A549 (cell line): ENCODE measurements around the gene ZNF302. TPM values are rescaled to one million over a fixed set of nuclear protein-coding genes. Genes with fewer than 3 reads are reported as not detected.

Experiments used
- ATAC-seq, 2 experiments: fragments of 200-7000 bp in 1 of 2; fragments of >200 bp in 1 of 2; cut with Nextera tagmentation in 1 of 2; cut with Tn5 transposase in 1 of 2; 3 replicates each; pipeline versions ENCODE4 v1.8.0 to v1.9.1; 2018 to 2020; ENCODE audit warnings: mild to moderate bottlenecking in 1 of 2, moderate library complexity in 1 of 2
- CTCF ChIA-PET: fragments of 300-600 bp; sonication (Branson Sonifier 250); formaldehyde crosslinking; extraction: SDS; loops from one replicate; lab custom pipeline; 2021; ENCODE audit warnings: antibody characterized with exemption, inconsistent platforms; lab: Yijun Ruan, JAX
- POLR2A ChIA-PET: fragments of 350-600 bp; formaldehyde crosslinking; extraction: SDS; loops from one replicate; lab custom pipeline; 2021; ENCODE audit warnings: antibody characterized with exemption, inconsistent platforms; lab: Yijun Ruan, JAX
- DNase-seq, 2 experiments: peaks; one replicate each; pipeline versions ENCODE4 v3.0.0 to v3.0.0-alpha.2; 2011 to 2016; ENCODE audit warnings: low read depth in 1 of 2, low spot score in 1 of 2
- FAIRE-seq: peaks from 2 replicates; lab custom pipeline; 2011; peaks lifted over from hg19 to GRCh38; lab: Jason Lieb, UNC
- H3K27ac ChIP-seq, 2 experiments: fragments of >200 bp; sonication (Bioruptor Twin); formaldehyde crosslinking; 3 replicates each; pipeline ENCODE4 v1.5.1; 2016 to 2017
- H3K4me1 ChIP-seq: fragments of >200 bp; sonication (Bioruptor Twin); formaldehyde crosslinking; 3 replicates; pipeline ENCODE4 v1.6.1; 2016
- H3K4me2 ChIP-seq: fragments of >200 bp; sonication (Bioruptor Twin); formaldehyde crosslinking; 3 replicates; pipeline ENCODE4 v1.6.1; 2016
- H3K4me3 ChIP-seq: fragments of >200 bp; sonication (Bioruptor Twin); formaldehyde crosslinking; 3 replicates; pipeline ENCODE4 v1.5.1; 2016
- H3K9me3 ChIP-seq: fragments of >200 bp; sonication (Bioruptor Twin); formaldehyde crosslinking; 3 replicates; pipeline ENCODE4 v1.6.1; 2016
- CBX2 ChIP-seq: fragments of 200-600 bp; sonication (generic); IDR thresholded peaks from 2 replicates; pipeline ENCODE4 v1.6.1; 2016; ENCODE audit warnings: low read depth, mild to moderate bottlenecking, borderline replicate concordance
- EHF ChIP-seq: fragments of 250-450 bp; sonication (Bioruptor Pico); IDR thresholded peaks from 2 replicates; pipeline ENCODE4 v1.5.0; 2020; ENCODE audit warnings: mild to moderate bottlenecking
- EHMT2 ChIP-seq: fragments of 200-600 bp; sonication (generic); IDR thresholded peaks from 2 replicates; pipeline ENCODE4 v1.6.1; 2016; ENCODE audit warnings: antibody characterized with exemption, low read depth, mild to moderate bottlenecking, moderate library complexity
- EP300 ChIP-seq, 2 experiments: fragments of >200 bp; sonication (Bioruptor Twin); formaldehyde crosslinking; IDR thresholded peaks; 2 replicates in 1 of 2; 3 replicates in 1 of 2; pipeline ENCODE4 v1.6.1; 2016 to 2017
- GATA3 ChIP-seq: IDR thresholded peaks from 2 replicates; pipeline ENCODE4 v1.6.1; 2012; ENCODE audit warnings: borderline replicate concordance
- HOXA7 ChIP-seq: fragments of 250-450 bp; sonication (Bioruptor Pico); IDR thresholded peaks from 2 replicates; pipeline ENCODE4 v1.5.0; 2020; ENCODE audit warnings: mild to moderate bottlenecking, moderate library complexity
- HOXB13 ChIP-seq: fragments of 250-450 bp; sonication (Bioruptor Pico); IDR thresholded peaks from 2 replicates; pipeline ENCODE4 v1.5.0; 2020; ENCODE audit warnings: low read depth, mild to moderate bottlenecking, moderate library complexity
- JUN ChIP-seq, 2 experiments: fragments of >200 bp; sonication (Bioruptor Twin); formaldehyde crosslinking; IDR thresholded peaks; 2 replicates in 1 of 2; 3 replicates in 1 of 2; pipeline ENCODE4 v1.6.1; 2016 to 2017
- MAZ ChIP-seq: fragments of 150-350 bp; IDR thresholded peaks from 2 replicates; pipeline ENCODE4 v1.6.1; 2014; ENCODE audit warnings: antibody characterized with exemption, low read depth, low read length, borderline replicate concordance
- NR3C1 ChIP-seq: fragments of >200 bp; sonication (Bioruptor Twin); formaldehyde crosslinking; IDR thresholded peaks from 3 replicates; pipeline ENCODE4 v1.6.1; 2017
- PHF8 ChIP-seq: fragments of 200-600 bp; sonication (generic); IDR thresholded peaks from 2 replicates; pipeline ENCODE4 v1.6.1; 2016; ENCODE audit warnings: low read depth, mild to moderate bottlenecking, antibody characterized with exemption, moderate library complexity, borderline replicate concordance
- RARB ChIP-seq: fragments of 250-450 bp; sonication (Bioruptor Pico); IDR thresholded peaks from 2 replicates; pipeline ENCODE4 v1.8.0; 2021; ENCODE audit warnings: mild to moderate bottlenecking, moderate library complexity
- RNF2 ChIP-seq: fragments of 200-600 bp; sonication (generic); IDR thresholded peaks from 2 replicates; pipeline ENCODE4 v1.6.1; 2016; ENCODE audit warnings: low read depth, mild to moderate bottlenecking, antibody characterized with exemption, moderate library complexity, borderline replicate concordance
- SMC3 ChIP-seq: fragments of >200 bp; sonication (Bioruptor Twin); formaldehyde crosslinking; IDR thresholded peaks from 3 replicates; pipeline ENCODE4 v1.6.1; 2018; ENCODE audit warnings: inconsistent platforms
- SREBF2 ChIP-seq: fragments of 450-650 bp; IDR thresholded peaks from 2 replicates; pipeline ENCODE4 v1.6.1; 2014; ENCODE audit warnings: mild to moderate bottlenecking, moderate library complexity
- ZC3H11A ChIP-seq: fragments of 450-650 bp; IDR thresholded peaks from 2 replicates; pipeline ENCODE4 v1.6.1; 2014; ENCODE audit warnings: antibody characterized with exemption, mild to moderate bottlenecking
- ZFP36 ChIP-seq: fragments of 450-650 bp; IDR thresholded peaks from 2 replicates; pipeline ENCODE4 v1.6.1; 2014; ENCODE audit warnings: borderline replicate concordance; ENCODE audit not compliant: partially characterized antibody
- WGBS: methylation state at CpG from one replicate; pipeline ENCODE4 v1.1.6; 2017; ENCODE audit errors: missing lambda C conversion rate; 5-methylcytosine and 5-hydroxymethylcytosine counted together
- polyA plus RNA-seq, 4 experiments: library from polyadenylated mRNA; depleted of rRNA in 3 of 4; stranded (reverse); fragments of >200 nt; fragmentation: RNase III in 1 of 4; extraction: RNeasy Plus Mini Kit Qiagen cat#74134 plus additional on column Dnase treatment in 1 of 4; gene quantifications; 2 replicates in 3 of 4; 3 replicates in 1 of 4; pipeline ENCODE4 v1.2.3, GENCODE V29; 2011 to 2017
- TF ChIP-seq, protein P1 (sequence below): fragments of 450-650 bp; IDR thresholded peaks from 2 replicates; pipeline ENCODE4 v1.6.1; 2014; ENCODE audit warnings: antibody characterized with exemption
- TF ChIP-seq, protein P2 (sequence below): fragments of >200 bp; sonication (Bioruptor Twin); formaldehyde crosslinking; IDR thresholded peaks from 2 replicates; pipeline ENCODE4 v1.6.1; 2016
- TF ChIP-seq, protein P3 (sequence below): IDR thresholded peaks from 2 replicates; pipeline ENCODE4 v1.6.1; 2012
- TF ChIP-seq, protein P4 (sequence below): IDR thresholded peaks from 2 replicates; pipeline ENCODE4 v1.6.1; 2012
- TF ChIP-seq, protein P5 (sequence below): fragments of >200 bp; sonication (Bioruptor Twin); formaldehyde crosslinking; IDR thresholded peaks from 3 replicates; pipeline ENCODE4 v1.5.1; 2016
- TF ChIP-seq, protein P6 (sequence below): fragments of >200 bp; sonication (Bioruptor Twin); formaldehyde crosslinking; IDR thresholded peaks from 3 replicates; pipeline ENCODE4 v1.6.1; 2016

Gene ZNF302
- polyA plus RNA-seq, 2 of the 4 experiments (the other 2 are of a cell fraction), result 26.2 to 56.3 TPM

DNA sequence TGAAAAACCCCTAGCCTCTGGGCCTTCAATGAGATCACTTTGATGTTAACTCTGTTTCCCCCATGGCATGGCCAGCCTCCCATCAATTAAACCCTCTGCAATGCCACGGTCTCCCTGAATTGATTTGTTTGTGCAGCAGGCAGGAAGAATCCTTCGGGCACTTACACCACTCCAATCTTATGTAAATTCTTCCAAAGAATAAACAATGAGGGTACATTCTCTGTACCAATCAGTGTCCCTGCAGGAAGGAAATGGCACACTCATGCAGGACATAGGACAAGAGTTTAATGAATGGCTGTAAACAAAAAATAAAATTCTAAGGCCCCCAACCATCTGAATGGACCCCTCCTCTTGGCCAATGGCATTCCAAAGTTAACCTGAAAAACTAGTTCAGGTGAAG is 22.7 kb upstream of the ZNF302 start (continued):
- no peak for TF ChIP-seq SREBF2
- TF ChIP-seq MAZ, result no peak
- TF ChIP-seq CBX2, result no peak
- no peak for TF ChIP-seq PHF8

DNA sequence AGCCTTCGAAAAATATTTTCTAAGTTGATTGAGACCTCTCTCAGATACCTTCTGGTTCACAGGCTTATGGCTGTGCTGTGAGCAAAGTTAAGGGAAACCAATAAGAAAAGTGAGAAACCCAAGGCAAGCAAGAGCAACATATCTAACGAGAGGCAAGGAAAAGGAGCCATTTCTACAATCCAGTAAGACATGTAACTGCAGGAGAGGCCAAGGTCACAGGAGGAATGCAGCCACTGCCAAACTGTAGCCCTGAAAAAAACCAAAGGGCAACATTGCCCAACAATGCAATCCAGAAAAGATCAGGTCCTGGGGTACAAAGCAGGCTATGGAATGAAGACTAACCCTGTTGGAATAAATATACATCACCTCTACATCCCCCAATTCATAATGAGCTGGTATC is 21.8 kb upstream of the ZNF302 start:
- whole genome bisulfite sequencing, result 1% methylated on average over 2 of the region's 2 CpGs
- Histone ChIP-seq H3K4me2 (no peak overlapping the region), H3K4me1 (no peaks in the 10 kb centered on the region), H3K27ac (no peak overlapping the region)
- FAIRE-seq (peak; percentile 96), ATAC-seq (no peak), DNase-seq (no peak)
- CTCF ChIA-PET, result interaction anchor here (4.9 kb wide), 1 partner anchor 16 kb away, joined by 37 read pairs; no protein-coding TSS in a partner anchor
- POLR2A ChIA-PET, result interaction anchor here (0.6 kb wide), 1 partner anchor 28 kb away, joined by 5 read pairs; no protein-coding TSS in a partner anchor
- TF ChIP-seq, protein P1, sequence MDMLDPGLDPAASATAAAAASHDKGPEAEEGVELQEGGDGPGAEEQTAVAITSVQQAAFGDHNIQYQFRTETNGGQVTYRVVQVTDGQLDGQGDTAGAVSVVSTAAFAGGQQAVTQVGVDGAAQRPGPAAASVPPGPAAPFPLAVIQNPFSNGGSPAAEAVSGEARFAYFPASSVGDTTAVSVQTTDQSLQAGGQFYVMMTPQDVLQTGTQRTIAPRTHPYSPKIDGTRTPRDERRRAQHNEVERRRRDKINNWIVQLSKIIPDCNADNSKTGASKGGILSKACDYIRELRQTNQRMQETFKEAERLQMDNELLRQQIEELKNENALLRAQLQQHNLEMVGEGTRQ, result no peak
- TF ChIP-seq HOXB13 (CRISPR knock-in tag), result no peak
- TF ChIP-seq ZFP36, result no peak
- TF ChIP-seq EHMT2, result no peak
- TF ChIP-seq, protein P2, sequence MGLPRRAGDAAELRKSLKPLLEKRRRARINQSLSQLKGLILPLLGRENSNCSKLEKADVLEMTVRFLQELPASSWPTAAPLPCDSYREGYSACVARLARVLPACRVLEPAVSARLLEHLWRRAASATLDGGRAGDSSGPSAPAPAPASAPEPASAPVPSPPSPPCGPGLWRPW, result no peak
- no peak for TF ChIP-seq GATA3
- TF ChIP-seq, protein P3, sequence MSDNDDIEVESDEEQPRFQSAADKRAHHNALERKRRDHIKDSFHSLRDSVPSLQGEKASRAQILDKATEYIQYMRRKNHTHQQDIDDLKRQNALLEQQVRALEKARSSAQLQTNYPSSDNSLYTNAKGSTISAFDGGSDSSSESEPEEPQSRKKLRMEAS, result no peak
- TF ChIP-seq RNF2, result no peak
- TF ChIP-seq JUN (IDR thresholded peaks at IDR 0.05), result no peak
- no peak for TF ChIP-seq NR3C1
- TF ChIP-seq RARB (CRISPR knock-in tag), result no peak
- TF ChIP-seq EHF (CRISPR knock-in tag), result no peak
- TF ChIP-seq, protein P4, sequence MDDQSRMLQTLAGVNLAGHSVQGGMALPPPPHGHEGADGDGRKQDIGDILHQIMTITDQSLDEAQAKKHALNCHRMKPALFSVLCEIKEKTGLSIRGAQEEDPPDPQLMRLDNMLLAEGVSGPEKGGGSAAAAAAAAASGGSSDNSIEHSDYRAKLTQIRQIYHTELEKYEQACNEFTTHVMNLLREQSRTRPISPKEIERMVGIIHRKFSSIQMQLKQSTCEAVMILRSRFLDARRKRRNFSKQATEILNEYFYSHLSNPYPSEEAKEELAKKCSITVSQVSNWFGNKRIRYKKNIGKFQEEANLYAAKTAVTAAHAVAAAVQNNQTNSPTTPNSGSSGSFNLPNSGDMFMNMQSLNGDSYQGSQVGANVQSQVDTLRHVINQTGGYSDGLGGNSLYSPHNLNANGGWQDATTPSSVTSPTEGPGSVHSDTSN, result no peak
- TF ChIP-seq HOXA7 (CRISPR knock-in tag), result no peak
- TF ChIP-seq EP300 (IDR thresholded peaks at IDR 0.05), result no peak
- no peak for TF ChIP-seq SMC3
- TF ChIP-seq, protein P5, sequence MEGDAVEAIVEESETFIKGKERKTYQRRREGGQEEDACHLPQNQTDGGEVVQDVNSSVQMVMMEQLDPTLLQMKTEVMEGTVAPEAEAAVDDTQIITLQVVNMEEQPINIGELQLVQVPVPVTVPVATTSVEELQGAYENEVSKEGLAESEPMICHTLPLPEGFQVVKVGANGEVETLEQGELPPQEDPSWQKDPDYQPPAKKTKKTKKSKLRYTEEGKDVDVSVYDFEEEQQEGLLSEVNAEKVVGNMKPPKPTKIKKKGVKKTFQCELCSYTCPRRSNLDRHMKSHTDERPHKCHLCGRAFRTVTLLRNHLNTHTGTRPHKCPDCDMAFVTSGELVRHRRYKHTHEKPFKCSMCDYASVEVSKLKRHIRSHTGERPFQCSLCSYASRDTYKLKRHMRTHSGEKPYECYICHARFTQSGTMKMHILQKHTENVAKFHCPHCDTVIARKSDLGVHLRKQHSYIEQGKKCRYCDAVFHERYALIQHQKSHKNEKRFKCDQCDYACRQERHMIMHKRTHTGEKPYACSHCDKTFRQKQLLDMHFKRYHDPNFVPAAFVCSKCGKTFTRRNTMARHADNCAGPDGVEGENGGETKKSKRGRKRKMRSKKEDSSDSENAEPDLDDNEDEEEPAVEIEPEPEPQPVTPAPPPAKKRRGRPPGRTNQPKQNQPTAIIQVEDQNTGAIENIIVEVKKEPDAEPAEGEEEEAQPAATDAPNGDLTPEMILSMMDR, result no peak
- TF ChIP-seq, protein P6, sequence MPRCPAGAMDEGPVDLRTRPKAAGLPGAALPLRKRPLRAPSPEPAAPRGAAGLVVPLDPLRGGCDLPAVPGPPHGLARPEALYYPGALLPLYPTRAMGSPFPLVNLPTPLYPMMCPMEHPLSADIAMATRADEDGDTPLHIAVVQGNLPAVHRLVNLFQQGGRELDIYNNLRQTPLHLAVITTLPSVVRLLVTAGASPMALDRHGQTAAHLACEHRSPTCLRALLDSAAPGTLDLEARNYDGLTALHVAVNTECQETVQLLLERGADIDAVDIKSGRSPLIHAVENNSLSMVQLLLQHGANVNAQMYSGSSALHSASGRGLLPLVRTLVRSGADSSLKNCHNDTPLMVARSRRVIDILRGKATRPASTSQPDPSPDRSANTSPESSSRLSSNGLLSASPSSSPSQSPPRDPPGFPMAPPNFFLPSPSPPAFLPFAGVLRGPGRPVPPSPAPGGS, result no peak
- no peak for TF ChIP-seq ZC3H11A
- TF ChIP-seq, all 56 proteins: peak for 0
- Histone ChIP-seq H3K9me3 (peaks cover 27% of the 10 kb centered on the region), H3K4me3 (no peak overlapping the region)
